Measurements from ENCODE around the gene SLC8B1.
A peak's percentile ranks its signal among the peaks of the same experiment; 100 is the strongest.

SLC8B1 gene

DNA sequence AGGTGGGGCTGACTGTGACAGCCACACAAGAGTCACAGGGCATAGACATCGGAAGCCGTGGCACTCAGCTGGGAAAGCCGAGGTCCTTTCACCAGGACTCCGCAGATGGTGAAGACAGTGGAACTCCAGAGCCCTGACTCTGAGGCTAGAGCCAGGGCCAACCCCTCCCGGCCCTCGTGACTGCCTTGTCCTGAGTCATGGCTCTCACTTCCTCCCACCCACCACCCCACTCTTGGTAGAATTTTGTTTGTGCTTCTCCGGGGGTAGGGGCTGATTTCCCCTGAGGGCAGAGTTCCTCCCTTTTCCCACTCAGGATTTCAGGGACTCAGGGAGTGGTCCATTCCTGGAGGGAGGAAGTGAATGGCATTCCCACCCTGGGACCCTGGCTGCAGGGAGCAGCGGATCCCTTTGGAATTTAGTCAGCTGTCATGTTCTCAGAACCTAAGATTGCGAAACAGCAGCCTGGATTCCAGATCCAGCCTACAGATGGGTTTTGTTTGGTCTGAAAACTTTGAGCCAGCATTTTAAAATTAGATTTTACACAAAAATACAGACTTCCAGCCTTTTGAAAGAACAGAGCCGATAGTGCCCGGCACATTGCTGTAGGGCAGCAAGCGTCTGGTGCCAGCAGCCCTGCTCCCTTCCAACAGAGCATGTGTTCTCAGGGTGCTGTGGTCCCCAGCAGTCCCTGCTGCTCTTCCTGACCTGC lies 62.9 kb downstream of the SLC8B1 start:
- peak overlapping the region; percentile 77 to 94 for H3K27ac ChIP-seq
- peak; percentile 95 for DNase-seq (ENCODE audit: low spot score)
- TF ChIP-seq, protein P1, sequence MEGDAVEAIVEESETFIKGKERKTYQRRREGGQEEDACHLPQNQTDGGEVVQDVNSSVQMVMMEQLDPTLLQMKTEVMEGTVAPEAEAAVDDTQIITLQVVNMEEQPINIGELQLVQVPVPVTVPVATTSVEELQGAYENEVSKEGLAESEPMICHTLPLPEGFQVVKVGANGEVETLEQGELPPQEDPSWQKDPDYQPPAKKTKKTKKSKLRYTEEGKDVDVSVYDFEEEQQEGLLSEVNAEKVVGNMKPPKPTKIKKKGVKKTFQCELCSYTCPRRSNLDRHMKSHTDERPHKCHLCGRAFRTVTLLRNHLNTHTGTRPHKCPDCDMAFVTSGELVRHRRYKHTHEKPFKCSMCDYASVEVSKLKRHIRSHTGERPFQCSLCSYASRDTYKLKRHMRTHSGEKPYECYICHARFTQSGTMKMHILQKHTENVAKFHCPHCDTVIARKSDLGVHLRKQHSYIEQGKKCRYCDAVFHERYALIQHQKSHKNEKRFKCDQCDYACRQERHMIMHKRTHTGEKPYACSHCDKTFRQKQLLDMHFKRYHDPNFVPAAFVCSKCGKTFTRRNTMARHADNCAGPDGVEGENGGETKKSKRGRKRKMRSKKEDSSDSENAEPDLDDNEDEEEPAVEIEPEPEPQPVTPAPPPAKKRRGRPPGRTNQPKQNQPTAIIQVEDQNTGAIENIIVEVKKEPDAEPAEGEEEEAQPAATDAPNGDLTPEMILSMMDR (IDR thresholded peaks at IDR 0.05) = no peak
- peak overlapping the region; percentile 62 for H3K4me3 ChIP-seq

DNA sequence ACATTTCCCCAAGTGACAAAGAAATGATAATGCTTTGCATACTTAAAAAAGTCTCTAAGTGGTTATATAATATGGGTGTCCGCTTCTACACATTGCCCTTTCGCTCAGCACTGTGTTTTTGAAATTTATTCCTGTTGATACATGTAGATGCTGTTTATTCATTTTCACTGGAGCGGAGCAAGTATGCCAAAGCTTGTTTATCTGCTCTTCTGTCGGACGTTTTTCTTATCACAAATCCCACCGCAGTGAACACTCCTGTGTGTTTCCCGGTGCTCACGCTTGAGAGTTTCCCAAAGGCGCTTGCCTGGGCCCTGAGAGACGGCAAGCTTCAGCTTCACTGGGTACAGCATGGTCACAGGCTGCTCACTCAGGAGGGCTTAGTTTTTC lies 63.5 kb downstream of the SLC8B1 start:
- peak overlapping the region; percentile 62 for H3K4me3 ChIP-seq
- H3K27ac ChIP-seq = peak overlapping the region; percentile 77 to 94
- no peak for DNase-seq (ENCODE audit: low spot score)
- TF ChIP-seq, protein P1 (IDR thresholded peaks at IDR 0.05) = no peak

DNA sequence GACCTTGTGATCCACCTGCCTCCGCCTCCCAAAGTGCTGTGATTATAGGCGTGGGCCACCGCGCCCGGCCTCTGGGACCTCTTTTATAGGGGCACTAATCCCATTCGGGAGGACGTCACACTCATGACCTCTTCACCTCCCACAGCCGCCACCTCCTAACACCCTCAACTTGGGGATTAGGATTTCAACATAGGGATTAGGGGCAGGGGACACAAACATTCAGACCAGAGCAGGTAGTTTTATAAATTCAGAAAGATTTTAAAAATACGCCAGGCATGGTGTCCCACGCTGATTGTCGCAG lies 64.2 kb downstream of the SLC8B1 start:
- Histone ChIP-seq H3K4me3 (no peak overlapping the region), H3K27ac (peak overlapping the region; percentile 77 to 94)
- DNase-seq (ENCODE audit: low spot score) = no peak
- TF ChIP-seq, protein P1 (IDR thresholded peaks at IDR 0.05) = no peak

DNA sequence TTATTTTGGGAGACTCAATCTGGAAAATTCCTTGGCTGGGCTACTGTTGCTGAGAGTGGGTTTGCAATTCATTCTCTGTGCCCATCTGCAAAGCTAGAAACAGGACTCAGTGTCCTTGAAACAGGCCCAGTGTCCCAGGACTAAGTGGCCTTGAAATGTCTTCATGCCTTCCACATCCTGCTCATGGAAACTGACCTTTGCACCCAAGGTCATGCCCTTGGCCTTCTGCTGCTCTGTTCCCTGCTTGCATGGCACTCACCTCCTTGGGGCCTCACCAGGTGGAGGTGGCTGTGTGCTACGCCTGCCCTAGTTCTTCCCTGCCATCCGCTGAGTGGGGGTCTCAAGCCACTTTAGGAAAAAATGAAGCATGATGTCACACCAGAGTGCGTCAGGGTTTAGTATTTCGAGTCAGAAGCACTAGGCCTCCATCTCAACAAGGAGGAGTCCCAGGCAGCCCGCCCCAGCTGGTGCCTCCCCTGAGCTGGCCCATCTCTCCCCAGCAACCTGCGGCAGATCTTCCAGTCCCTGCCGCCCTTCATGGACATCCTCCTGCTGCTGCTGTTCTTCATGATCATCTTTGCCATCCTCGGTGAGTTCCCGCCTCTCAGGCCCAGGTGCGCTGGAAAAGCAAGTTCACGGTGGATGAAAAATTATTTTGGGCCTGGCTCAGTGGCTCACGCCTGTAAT lies 65.5 kb downstream of the SLC8B1 start:
- no peak for DNase-seq (ENCODE audit: low spot score)
- peak overlapping the region in 1 of 2 donors; percentile 40 for H3K27ac ChIP-seq
- H3K4me3 ChIP-seq = no peak overlapping the region
- TF ChIP-seq, protein P1 (IDR thresholded peaks at IDR 0.05) = no peak

DNA sequence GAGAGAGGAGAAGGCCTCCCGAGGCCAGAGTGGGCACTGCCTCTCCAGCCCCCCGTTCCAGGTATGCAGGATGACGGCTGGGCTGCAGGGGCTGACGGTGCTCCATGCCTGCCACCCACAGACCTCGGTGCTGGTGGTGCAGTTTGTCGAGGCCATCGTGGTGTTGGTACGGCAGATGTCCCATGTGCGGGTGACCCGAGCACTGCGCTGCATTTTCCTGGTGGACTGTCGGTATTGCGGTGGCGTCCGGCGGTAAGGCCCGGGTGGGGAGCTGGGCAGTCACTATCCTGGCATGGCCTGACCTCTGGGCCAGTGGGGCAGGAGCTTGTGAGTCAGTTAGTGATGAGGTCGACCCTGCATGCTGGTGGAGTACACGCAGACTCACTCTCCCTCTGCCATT lies 66.3 kb downstream of the SLC8B1 start:
- Histone ChIP-seq H3K27ac (peak overlapping the region in 1 of 2 donors; percentile 40), H3K4me3 (no peak overlapping the region)
- TF ChIP-seq, protein P1 (IDR thresholded peaks at IDR 0.05) = no peak
- no peak for DNase-seq (ENCODE audit: low spot score)

DNA sequence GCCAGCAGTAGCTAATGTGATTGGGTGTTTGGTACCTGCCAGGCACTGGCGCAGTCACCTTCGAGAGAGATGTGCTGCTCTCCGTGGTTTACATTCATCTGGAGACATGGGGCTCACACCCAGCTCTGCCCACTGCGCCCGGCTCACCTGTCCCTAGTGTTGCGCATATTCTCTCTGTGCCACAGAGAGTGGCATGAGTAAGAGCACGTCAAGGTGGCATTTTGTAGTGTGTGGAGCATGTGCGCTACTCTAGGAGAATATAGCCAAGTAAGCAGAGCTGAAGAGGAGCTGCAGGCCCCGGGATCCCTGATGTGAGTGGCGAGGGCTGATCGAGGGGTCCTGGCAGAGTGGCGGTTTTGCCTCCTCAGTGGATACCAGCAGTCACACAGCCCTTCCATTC lies 66.8 kb downstream of the SLC8B1 start:
- no peak overlapping the region for H3K4me3 ChIP-seq
- H3K27ac ChIP-seq = no peak overlapping the region
- DNase-seq (ENCODE audit: low spot score) = no peak
- TF ChIP-seq, protein P1 (IDR thresholded peaks at IDR 0.05) = no peak

DNA sequence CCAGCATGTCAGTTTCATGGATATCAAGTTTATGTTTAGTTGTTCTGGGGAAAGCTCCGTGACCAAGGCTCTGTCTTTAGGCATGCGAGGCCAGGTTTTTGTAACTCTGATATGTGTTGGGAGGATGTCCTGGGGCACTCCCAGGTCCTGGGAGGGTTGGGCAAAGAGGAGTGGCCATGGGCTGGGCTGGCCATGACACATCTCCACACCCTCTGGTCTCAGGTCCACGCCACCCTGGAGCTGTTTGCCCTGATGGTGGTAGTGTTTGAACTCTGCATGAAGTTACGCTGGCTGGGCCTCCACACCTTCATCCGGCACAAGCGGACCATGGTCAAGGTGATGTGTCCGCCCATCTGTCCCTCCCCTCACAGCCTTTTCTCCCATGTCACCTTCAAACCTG lies 67.3 kb downstream of the SLC8B1 start:
- TF ChIP-seq, protein P1 (IDR thresholded peaks at IDR 0.05) = no peak
- no peak for DNase-seq (ENCODE audit: low spot score)
- Histone ChIP-seq H3K27ac (no peak overlapping the region), H3K4me3 (no peak overlapping the region)
